Cardiac muscle cell (in vitro differentiated cells and primary cell): ENCODE data around the gene KPNA4. TPM values are rescaled to one million over a fixed set of nuclear protein-coding genes. Genes with fewer than 3 reads are reported as not detected.

ENCODE experiments used
- DNase-seq, 2 donors: peaks; one replicate each; pipeline versions ENCODE4 v3.0.0 to v3.0.0-alpha.2; 2010 to 2017; ENCODE audit warnings: low read depth in 1 of 2, low spot score in 1 of 2
- H3K27ac ChIP-seq: fragments of 200-600 bp; sonication (generic); 2 replicates; pipeline ENCODE4 v1.5.1; 2016
- H3K27me3 ChIP-seq: fragments of 200-600 bp; sonication (generic); 2 replicates; pipeline ENCODE4 v1.6.0; 2016; ENCODE audit warnings: control low read depth
- H3K36me3 ChIP-seq: fragments of 200-600 bp; sonication (generic); 2 replicates; pipeline ENCODE4 v1.5.1; 2016; ENCODE audit warnings: control low read depth
- H3K4me1 ChIP-seq: fragments of 200-600 bp; sonication (generic); 2 replicates; pipeline ENCODE4 v1.8.1; 2017; ENCODE audit warnings: low read depth, mild to moderate bottlenecking, mixed run types
- H3K4me3 ChIP-seq: fragments of 200-600 bp; sonication (generic); 2 replicates; pipeline ENCODE4 v1.5.1; 2016; ENCODE audit warnings: mild to moderate bottlenecking
- H3K9me3 ChIP-seq: fragments of 200-600 bp; sonication (generic); 2 replicates; pipeline ENCODE4 v1.5.1; 2017; ENCODE audit warnings: low read depth, mild to moderate bottlenecking, control low read depth
- CTCF ChIP-seq: IDR thresholded peaks from 2 replicates; pipeline ENCODE4 v1.5.1; 2012; ENCODE audit warnings: low read depth, mild to moderate bottlenecking, low read length
- polyA plus RNA-seq: library from polyadenylated mRNA; unstranded; fragments of >200 nt; fragmentation: Nextera tagmentation; extraction: Ambion mirVana; gene quantifications from 2 replicates; pipeline ENCODE4 v1.2.1, GENCODE V29; 2016
- total RNA-seq: library from RNA; depleted of rRNA; stranded (reverse); fragments of >200 nt; gene quantifications from 2 replicates; pipeline ENCODE4 v1.2.3, GENCODE V29; 2016

The KPNA4 gene
- total RNA-seq (11.8 and 18.5 TPM in 2 replicates), polyA plus RNA-seq (11.7 and 12.5 TPM in 2 replicates)

- H3K9me3 ChIP-seq = no peaks in the 10 kb centered on the region
- H3K4me3 ChIP-seq = peak within 1 kb of the TSS; percentile 65
- peak; percentile 98 for DNase-seq
- TF ChIP-seq CTCF = no peak
- peaks cover 10% of the 10 kb centered on the region for H3K4me1 ChIP-seq
- peak within 1 kb of the TSS; percentile 97 for H3K27ac ChIP-seq
- no peaks in the 10 kb centered on the region for H3K36me3 ChIP-seq
- H3K27me3 ChIP-seq = no peaks in the 10 kb centered on the region
Measured at GRCh38 chr3:160565442-160566403, at the start of gene KPNA4. TSS of gene KPNA4 (minus strand) at chr3:160565571. CDS start at chr3:160565282, 289 bp downstream.

GRCh38 chr3:160613661-160614060 is 48.3 kb upstream of the KPNA4 start:
- Histone ChIP-seq H3K9me3 (no peaks in the 10 kb centered on the region), H3K36me3 (no peaks in the 10 kb centered on the region), H3K4me1 (no peaks in the 10 kb centered on the region), H3K27ac (no peak overlapping the region), H3K27me3 (no peaks in the 10 kb centered on the region), H3K4me3 (no peak overlapping the region)
- TF ChIP-seq CTCF = no peak
- no peak for DNase-seq

GRCh38 chr3:160612386-160613075 is 47.2 kb upstream of the KPNA4 start:
- Histone ChIP-seq H3K27me3 (no peaks in the 10 kb centered on the region), H3K9me3 (no peaks in the 10 kb centered on the region), H3K4me3 (no peak overlapping the region), H3K36me3 (no peaks in the 10 kb centered on the region), H3K4me1 (no peaks in the 10 kb centered on the region), H3K27ac (no peak overlapping the region)
- TF ChIP-seq CTCF = no peak
- DNase-seq = no peak

GRCh38 chr3:160611141-160611540 is 45.8 kb upstream of the KPNA4 start:
- Histone ChIP-seq H3K4me3 (no peak overlapping the region), H3K27ac (no peak overlapping the region), H3K36me3 (no peaks in the 10 kb centered on the region), H3K9me3 (no peaks in the 10 kb centered on the region), H3K27me3 (no peaks in the 10 kb centered on the region), H3K4me1 (no peaks in the 10 kb centered on the region)
- TF ChIP-seq CTCF = no peak
- DNase-seq = no peak

GRCh38 chr3:160608870-160609269 is 43.5 kb upstream of the KPNA4 start:
- Histone ChIP-seq H3K4me1 (no peaks in the 10 kb centered on the region), H3K27me3 (no peaks in the 10 kb centered on the region), H3K9me3 (peaks cover 4% of the 10 kb centered on the region), H3K27ac (no peak overlapping the region), H3K36me3 (no peaks in the 10 kb centered on the region), H3K4me3 (no peak overlapping the region)
- no peak for DNase-seq
- no peak for TF ChIP-seq CTCF
